OCI-LY7 (cell line): ENCODE results near the gene TBC1D17. TPM values are rescaled to one million over a fixed set of nuclear protein-coding genes. Genes with fewer than 3 reads are reported as not detected.

Experiments
- BruUV-seq: library from RNA; stranded (reverse); fragments of 400-500 nt; replicated peaks from 2 replicates; lab custom pipeline; 2021; lab: Mats Ljungman, UMichigan
- CTCF ChIA-PET: fragments of 300-600 bp; sonication (Branson Sonifier 250); formaldehyde crosslinking; loops from one replicate; lab custom pipeline; 2022; ENCODE audit warnings: antibody characterized with exemption; ENCODE audit not compliant: unreplicated experiment; lab: Charles Lee
- POLR2A ChIA-PET: fragments of 300-600 bp; sonication (Branson Sonifier 250); formaldehyde crosslinking; loops from one replicate; lab custom pipeline; 2022; ENCODE audit warnings: antibody characterized with exemption; lab: Charles Lee
- DNase-seq: peaks from one replicate; pipeline ENCODE4 v3.0.0-alpha.2; 2015; ENCODE audit warnings: low spot score
- H2AFZ ChIP-seq: fragments of 200-600 bp; sonication (generic), shearing (Covaris generic); 2 replicates; pipeline ENCODE4 v1.6.1; 2014; ENCODE audit warnings: mild to moderate bottlenecking, antibody characterized with exemption, low read length, moderate library complexity
- H3K27ac ChIP-seq: fragments of 200-600 bp; sonication (generic); 2 replicates; pipeline ENCODE4 v1.5.1; 2014; ENCODE audit warnings: mixed run types, low read depth, mild to moderate bottlenecking, moderate library complexity, low read length, inconsistent platforms; ENCODE audit not compliant: poor library complexity, severe bottlenecking
- H3K36me3 ChIP-seq: fragments of 200-600 bp; sonication (generic); 2 replicates; pipeline ENCODE4 v1.6.1; 2014; ENCODE audit warnings: mild to moderate bottlenecking, antibody characterized with exemption, low read length, moderate library complexity, mixed read lengths; ENCODE audit not compliant: insufficient read depth
- H3K4me1 ChIP-seq: fragments of 200-600 bp; sonication (generic); 2 replicates; pipeline ENCODE4 v1.5.1; 2014; ENCODE audit warnings: mild to moderate bottlenecking, low read length; ENCODE audit not compliant: insufficient read depth, poor library complexity, severe bottlenecking
- H3K4me2 ChIP-seq: fragments of 200-600 bp; sonication (generic); 2 replicates; pipeline ENCODE4 v1.6.1; 2014; ENCODE audit warnings: mild to moderate bottlenecking, low read length
- H3K4me3 ChIP-seq: fragments of 200-600 bp; sonication (generic); 2 replicates; pipeline ENCODE4 v1.5.1; 2014; ENCODE audit warnings: mild to moderate bottlenecking, low read depth, low read length; ENCODE audit not compliant: poor library complexity, severe bottlenecking
- H3K79me2 ChIP-seq: fragments of 200-600 bp; sonication (generic); 2 replicates; pipeline ENCODE4 v1.6.1; 2016; ENCODE audit warnings: low read depth, mild to moderate bottlenecking, low read length, moderate library complexity, mixed read lengths; ENCODE audit not compliant: insufficient read depth
- H3K9me2 ChIP-seq: fragments of 200-600 bp; sonication (generic); 2 replicates; pipeline ENCODE4 v1.6.1; 2016; ENCODE audit warnings: mild to moderate bottlenecking, low read length, mixed read lengths; ENCODE audit not compliant: insufficient read depth
- H3K9me3 ChIP-seq: fragments of 200-600 bp; sonication (generic); 2 replicates; pipeline ENCODE4 v1.6.1; 2014; ENCODE audit warnings: mild to moderate bottlenecking, mixed run types, low read length, mixed read lengths
- H4K20me1 ChIP-seq: fragments of 200-600 bp; sonication (generic); 2 replicates; pipeline ENCODE4 v1.6.1; 2014; ENCODE audit warnings: mild to moderate bottlenecking, antibody characterized with exemption, low read length, moderate library complexity, mixed read lengths; ENCODE audit not compliant: insufficient read depth
- CTCF ChIP-seq: fragments of 200-600 bp; sonication (generic); conservative IDR thresholded peaks from 2 replicates; pipeline ENCODE4 v1.5.1; 2014; ENCODE audit warnings: mild to moderate bottlenecking, antibody characterized with exemption, low read length, moderate library complexity, mixed read lengths
- EZH2phosphoT487 ChIP-seq: fragments of 200-600 bp; sonication (generic); IDR thresholded peaks from 2 replicates; pipeline ENCODE4 v1.6.1; 2018; ENCODE audit warnings: low read depth, borderline replicate concordance, mild to moderate bottlenecking, mixed run types, antibody characterized with exemption, low read length, moderate library complexity, mixed read lengths
- intact Hi-C: fragments of 100-400 bp; cut with micrococcal nuclease; formaldehyde crosslinking; loops from one replicate; pipeline ENCODE4 v1.10.0; 2022; ENCODE audit not compliant: unreplicated experiment
- total RNA-seq, 2 experiments: library from RNA; depleted of rRNA in 1 of 2; stranded (reverse); fragments of >200 nt in 1 of 2; shearing (Covaris generic) in 1 of 2; gene quantifications; 2 replicates each; pipeline ENCODE4 v1.2.3, GENCODE V29; 2014 to 2022

Gene TBC1D17
- total RNA-seq, 2 experiments from 2014 or later: 8.0 to 24.0 TPM

- Histone ChIP-seq H3K9me2 (no peaks in the 10 kb centered on the region), H3K79me2 (peaks cover 24% of the 10 kb centered on the region), H3K4me3 (no peak overlapping the region), H4K20me1 (peaks cover 20% of the 10 kb centered on the region), H3K36me3 (peaks cover 62% of the 10 kb centered on the region), H2AFZ (no peak overlapping the region), H3K27ac (no peak overlapping the region), H3K4me1 (peaks cover 28% of the 10 kb centered on the region), H3K4me2 (no peak overlapping the region), H3K9me3 (no peaks in the 10 kb centered on the region)
- TF ChIP-seq EZH2phosphoT487 (no peak), CTCF (no peak)
- DNase-seq: no peak
- POLR2A ChIA-PET: no interaction called here
- intact Hi-C loops: no loop called here
- BruUV-seq: no TSS peak
- CTCF ChIA-PET: no interaction called here
Observed at GRCh38 chr19:49854378-49855263, 22.9 kb upstream of the TBC1D17 start.

GRCh38 chr19:49855277-49855675, 22.2 kb upstream of the TBC1D17 start:
- H4K20me1 ChIP-seq: peaks cover 20% of the 10 kb centered on the region
- peaks cover 69% of the 10 kb centered on the region for H3K36me3 ChIP-seq
- H3K27ac ChIP-seq: no peak overlapping the region
- intact Hi-C loops: no loop called here
- H3K79me2 ChIP-seq: peaks cover 24% of the 10 kb centered on the region
- CTCF ChIA-PET: no interaction called here
- DNase-seq: no peak
- TF ChIP-seq CTCF (no peak), EZH2phosphoT487 (no peak)
- no peak overlapping the region for H2AFZ ChIP-seq
- no peak overlapping the region for H3K4me2 ChIP-seq
- no peaks in the 10 kb centered on the region for H3K9me2 ChIP-seq
- BruUV-seq: no TSS peak
- no peak overlapping the region for H3K4me3 ChIP-seq
- H3K9me3 ChIP-seq: no peaks in the 10 kb centered on the region
- peaks cover 22% of the 10 kb centered on the region for H3K4me1 ChIP-seq
- POLR2A ChIA-PET: no interaction called here
